ENCODE measurements around the gene IPMK.
A peak's percentile ranks its signal among the peaks of the same experiment; 100 is the strongest.
"Not testable (repeated sequence)": the region's sequence is repeated elsewhere in the genome, so short reads cannot be mapped to it uniquely, and the experiment has no call there.

The IPMK gene

GRCh38 chr10:58266826-58267712 lies 625 bp downstream of the IPMK start:
- DNase-seq, result peak; percentile 38

GRCh38 chr10:58266003-58266825 lies 1.5 kb downstream of the IPMK start:
- DNase-seq, result no peak

DNA sequence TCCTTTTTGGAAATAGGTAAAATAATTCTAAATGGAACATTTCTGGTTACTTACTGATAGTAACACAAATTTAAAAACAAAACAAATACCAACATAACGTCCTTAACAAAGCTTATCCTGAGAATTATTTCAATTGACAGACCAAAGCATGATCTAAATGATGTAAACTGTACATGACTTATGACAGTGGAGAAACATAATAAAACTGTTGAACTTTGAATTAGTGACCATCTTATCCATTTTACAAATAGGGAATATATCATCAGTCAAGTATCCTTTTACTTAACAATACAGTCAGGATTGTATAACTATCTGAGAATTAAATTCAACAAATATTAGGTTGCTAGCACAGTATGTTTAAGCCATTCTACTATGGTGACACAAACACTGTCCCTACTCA lies 2.4 kb downstream of the IPMK start:
- DNase-seq, result no peak

- peak; percentile 16 for DNase-seq
Observed at GRCh38 chr10:58264780-58265179, 2.9 kb downstream of the IPMK start.

DNA sequence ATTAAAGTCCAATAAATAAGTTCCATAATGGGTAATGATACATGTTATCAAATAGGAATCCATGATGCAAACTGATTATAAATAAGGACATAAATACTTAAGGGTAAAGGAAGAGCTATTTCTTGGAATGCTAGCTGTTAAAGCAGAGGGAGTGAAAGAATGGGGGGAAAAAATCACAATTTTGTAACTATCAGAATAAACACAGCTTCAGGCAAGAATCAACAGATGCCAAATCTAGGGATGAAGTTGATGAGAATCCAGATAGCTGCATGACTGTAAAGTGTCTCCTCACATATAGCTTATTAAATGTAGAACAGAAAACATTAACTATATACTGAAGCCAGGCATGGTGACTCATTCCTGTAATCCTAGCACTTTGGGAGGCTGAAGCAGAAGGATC lies 4.9 kb downstream of the IPMK start:
- no peak for DNase-seq

DNA sequence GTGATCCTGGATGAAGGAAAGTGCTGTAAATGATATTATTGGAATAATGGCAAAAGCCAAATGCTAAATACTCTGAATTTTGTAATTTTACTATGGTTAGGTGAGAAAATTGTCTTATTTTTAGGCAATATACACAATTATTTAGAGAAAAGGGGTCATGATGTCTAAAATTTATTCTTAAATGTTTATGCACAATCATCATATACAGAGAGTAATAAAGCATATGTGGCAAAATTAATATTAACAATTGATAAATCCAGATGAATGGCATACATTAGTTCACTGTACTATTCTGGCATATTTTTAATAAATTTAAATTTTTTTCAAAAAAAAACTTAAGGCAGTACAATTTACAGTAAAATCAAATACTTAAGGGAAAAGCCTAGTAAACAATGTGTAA lies 7.4 kb downstream of the IPMK start:
- no peak for DNase-seq

- DNase-seq, result no peak
Observed at GRCh38 chr10:58258977-58259692, 8.6 kb downstream of the IPMK start.

- not testable (repeated sequence) for DNase-seq
Observed at GRCh38 chr10:58256013-58256780, 11.5 kb downstream of the IPMK start.

GRCh38 chr10:58254644-58255043 lies 13.1 kb downstream of the IPMK start:
- DNase-seq, result no peak

- no peak for DNase-seq
Observed at GRCh38 chr10:58253184-58253583, 14.5 kb downstream of the IPMK start.

DNA sequence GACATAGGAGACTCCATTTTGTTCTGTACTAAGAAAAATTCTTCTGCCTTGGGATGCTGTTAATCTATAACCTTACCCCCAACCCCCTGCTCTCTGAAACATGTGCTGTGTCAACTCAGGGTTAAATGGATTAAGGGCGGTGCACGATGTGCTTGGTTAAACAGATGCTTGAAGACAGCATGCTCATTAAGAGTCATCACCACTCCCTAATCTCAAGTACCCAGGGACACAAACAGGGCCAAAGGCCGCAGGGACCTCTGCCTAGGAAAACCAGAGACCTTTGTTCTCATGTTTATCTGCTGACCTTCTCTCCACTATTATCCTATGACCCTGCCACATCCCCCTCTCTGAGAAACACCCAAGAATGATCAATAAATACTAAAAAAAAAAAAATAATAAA lies 23.0 kb downstream of the IPMK start:
- DNase-seq, result not testable (repeated sequence)

DNA sequence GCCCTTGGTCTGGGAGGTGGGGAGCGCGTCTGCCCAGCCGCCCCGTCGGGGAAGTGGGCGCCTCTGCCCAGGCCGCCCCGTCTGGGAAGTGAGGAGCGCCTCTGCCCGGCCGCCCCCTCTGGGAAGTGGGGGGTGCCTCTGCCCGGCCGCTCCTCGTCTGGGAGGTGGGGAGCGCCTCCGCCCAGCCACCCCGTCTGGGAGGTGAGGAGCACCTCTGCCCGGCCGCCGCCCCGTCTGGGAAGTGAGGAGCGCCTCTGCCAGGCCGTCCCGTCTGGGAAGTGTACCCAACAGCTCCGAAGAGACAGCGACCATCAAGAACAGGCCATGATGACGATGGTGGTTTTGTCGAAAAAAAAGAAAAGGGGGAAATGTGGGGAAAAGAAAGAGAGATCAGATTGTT lies 23.5 kb downstream of the IPMK start:
- not testable (repeated sequence) for DNase-seq

DNA sequence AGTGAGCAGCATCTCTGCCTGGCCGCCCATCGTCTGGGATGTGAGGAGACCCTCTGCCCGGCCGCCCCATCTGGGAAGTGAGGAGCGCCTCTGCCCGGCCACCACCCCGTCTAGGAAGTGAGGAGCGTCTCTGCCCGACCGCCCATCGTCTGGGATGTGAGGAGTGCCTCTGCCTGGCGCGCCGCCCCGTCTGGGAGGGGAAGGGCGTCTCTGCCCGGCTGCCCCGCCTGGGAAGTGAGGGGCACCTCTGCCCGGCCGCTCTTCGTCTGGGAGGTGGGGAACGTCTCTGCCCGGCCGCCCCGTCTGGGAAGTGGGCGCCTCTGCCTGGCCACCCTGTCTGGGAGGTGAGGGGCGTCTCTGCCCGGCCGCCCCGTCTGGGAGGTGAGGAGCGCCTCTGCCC lies 23.9 kb downstream of the IPMK start:
- not testable (repeated sequence) for DNase-seq

DNA sequence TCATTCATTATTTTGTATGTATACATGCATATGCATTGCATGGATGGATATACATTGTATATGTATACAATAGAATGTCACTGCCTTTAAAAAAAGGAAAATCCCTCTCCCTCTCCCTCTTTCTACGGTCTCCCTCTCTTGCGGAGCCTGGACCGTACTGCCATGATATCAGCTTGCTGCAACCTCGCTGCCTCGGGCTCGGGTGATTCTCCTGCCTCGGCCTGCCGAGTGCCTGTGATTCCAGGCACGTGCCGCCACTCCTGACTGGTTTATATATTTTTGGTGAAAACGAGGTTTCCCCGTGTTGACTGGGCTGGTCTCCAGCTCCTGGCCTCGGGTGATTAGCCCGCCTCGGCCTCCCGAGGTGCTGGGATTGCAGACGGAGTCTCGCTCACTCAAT lies 24.4 kb downstream of the IPMK start:
- no peak for DNase-seq

DNA sequence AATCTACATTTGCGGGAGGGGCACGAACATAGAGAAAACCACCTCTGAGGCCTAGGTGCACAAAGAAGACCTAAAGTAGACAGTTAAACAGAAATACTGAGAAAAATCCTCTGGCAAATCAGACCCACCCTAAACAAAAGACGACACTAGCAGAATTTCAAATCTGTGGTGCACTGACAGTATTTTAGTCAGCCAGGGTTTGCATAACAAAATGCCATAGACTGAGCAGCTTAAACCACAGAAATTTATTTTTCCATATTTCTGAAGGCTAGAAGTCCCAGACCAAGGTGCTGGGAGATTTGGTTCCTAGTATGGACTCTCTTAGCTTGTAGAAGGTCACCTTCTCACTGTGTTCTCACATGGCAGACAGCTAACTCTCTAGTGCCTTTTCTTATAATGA lies 26.3 kb downstream of the IPMK start:
- no peak for DNase-seq

DNA sequence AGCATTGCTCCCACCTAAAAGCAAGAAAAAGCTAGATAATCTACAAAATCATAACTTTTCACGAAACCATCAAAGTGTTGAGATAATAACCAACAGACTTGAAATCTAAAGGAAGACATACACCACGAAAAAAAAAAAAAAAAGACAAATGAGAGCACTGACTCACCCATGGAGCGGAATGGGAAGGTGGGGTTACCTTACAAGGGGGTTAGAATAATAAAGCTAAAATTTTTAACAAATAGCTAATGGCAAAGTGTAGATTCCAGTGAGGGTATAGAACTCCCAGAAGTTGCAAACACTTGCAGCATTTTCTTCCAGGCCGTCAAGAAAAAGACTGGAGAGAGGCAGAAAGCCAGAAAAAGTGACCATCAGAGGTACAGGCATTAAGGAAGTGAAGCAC lies 27.2 kb downstream of the IPMK start:
- no peak for DNase-seq

GRCh38 chr10:58239561-58240169 lies 28.0 kb downstream of the IPMK start:
- DNase-seq, result no peak

- DNase-seq, result no peak
Observed at GRCh38 chr10:58237014-58237834, 30.5 kb downstream of the IPMK start.

GRCh38 chr10:58229856-58230255 lies 37.8 kb downstream of the IPMK start:
- DNase-seq, result not testable (repeated sequence)

DNA sequence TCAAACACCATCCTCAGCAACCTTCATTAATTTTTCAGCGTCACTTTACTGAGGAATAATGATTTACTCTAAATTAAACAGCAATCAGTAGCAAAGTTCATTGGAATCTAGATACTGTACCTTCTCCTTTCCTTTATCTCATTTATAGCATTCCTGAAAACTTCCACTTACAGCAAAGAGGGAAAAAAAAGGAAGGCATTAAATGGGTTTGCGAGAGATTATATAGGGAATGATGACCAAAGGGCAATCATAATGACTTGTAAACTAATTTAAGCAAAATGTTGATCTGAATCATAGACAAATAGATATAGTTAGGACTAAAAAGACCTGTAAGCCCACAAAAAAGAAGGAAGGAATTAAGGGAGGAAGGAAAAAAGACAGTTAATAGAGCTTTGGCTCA lies 42.0 kb downstream of the IPMK start:
- DNase-seq, result no peak

DNA sequence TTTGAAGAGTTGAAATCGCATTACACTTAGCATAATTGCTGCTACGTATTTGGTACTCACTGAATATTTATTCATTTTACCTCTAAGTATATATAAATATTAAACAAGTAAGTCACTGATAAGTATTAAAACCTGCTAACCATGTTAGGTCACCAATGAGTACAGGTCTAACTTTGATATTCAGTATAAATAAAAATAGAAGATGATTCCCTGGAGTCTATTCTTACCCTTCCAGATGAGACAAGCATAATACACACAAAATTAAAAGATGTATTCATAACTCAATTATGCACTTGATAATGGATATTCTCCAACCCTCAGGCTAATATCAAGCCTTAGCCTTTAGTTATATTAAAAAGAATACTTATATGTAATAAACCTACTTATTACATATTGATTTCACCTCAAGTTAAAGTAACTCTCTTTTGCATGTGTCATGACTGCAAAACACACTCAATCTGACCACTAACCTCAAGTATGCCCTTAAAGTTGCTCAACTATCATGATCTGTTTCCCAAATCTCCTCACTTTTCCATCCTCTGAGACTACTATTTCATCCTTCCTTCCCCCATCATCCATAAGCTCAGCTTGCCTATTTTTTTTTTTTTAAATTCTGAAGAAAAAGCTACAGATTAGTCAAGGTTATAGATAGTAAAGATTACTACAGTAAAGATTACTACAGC lies 46.8 kb downstream of the IPMK start:
- DNase-seq, result no peak

All from COR-L47 (cell line).